H1 (cell line): ENCODE data around the gene HIVEP2. TPM values are rescaled to one million over a fixed set of nuclear protein-coding genes. Genes with fewer than 3 reads are reported as not detected.

Experiments
- CTCF ChIA-PET: fragments of 300-600 bp; sonication (Branson Sonifier 250); formaldehyde crosslinking; loops from one replicate; lab custom pipeline; 2021; ENCODE audit not compliant: partially characterized antibody; lab: Charles Lee
- POLR2A ChIA-PET: fragments of 300-600 bp; sonication (Branson Sonifier 250); formaldehyde crosslinking; loops from one replicate; lab custom pipeline; 2021; ENCODE audit warnings: inconsistent platforms; ENCODE audit not compliant: partially characterized antibody; lab: Charles Lee
- DNase-seq, 2 experiments: peaks; one replicate each; pipeline versions ENCODE4 v3.0.0 to v3.0.0-alpha.2; 2010 to 2022; ENCODE audit warnings: low spot score in 2 of 2, low read depth in 1 of 2, mixed read lengths in 1 of 2
- FAIRE-seq: peaks from 2 replicates; lab custom pipeline; 2011; peaks lifted over from hg19 to GRCh38; lab: Jason Lieb, UNC
- H2AFZ ChIP-seq: 2 replicates; pipeline ENCODE4 v1.8.1; 2012; ENCODE audit warnings: low read length, inconsistent platforms
- H2AK5ac ChIP-seq: 2 replicates; pipeline ENCODE4 v1.6.1; 2013; ENCODE audit warnings: low read depth, low read length
- H2BK120ac ChIP-seq: replicated peaks from 2 replicates; pipeline ENCODE3; 2013; ENCODE audit warnings: low read depth, low read length, inconsistent platforms
- H2BK12ac ChIP-seq: 2 replicates; pipeline ENCODE4 v1.6.1; 2013; ENCODE audit warnings: low read depth, low read length
- H2BK15ac ChIP-seq: 2 replicates; pipeline ENCODE4 v1.6.1; 2013; ENCODE audit warnings: low read length
- H2BK20ac ChIP-seq: 2 replicates; pipeline ENCODE4 v1.6.1; 2013; ENCODE audit warnings: low read length
- H2BK5ac ChIP-seq: 2 replicates; pipeline ENCODE4 v1.6.1; 2013; ENCODE audit warnings: low read depth, low read length
- H3K14ac ChIP-seq: 2 replicates; pipeline ENCODE4 v1.6.1; 2013; ENCODE audit warnings: inconsistent platforms; ENCODE audit not compliant: insufficient read length
- H3K18ac ChIP-seq: 2 replicates; pipeline ENCODE4 v1.6.1; 2013; ENCODE audit warnings: low read length; ENCODE audit errors: extremely low read depth
- H3K23ac ChIP-seq: 2 replicates; pipeline ENCODE4 v1.6.1; 2013; ENCODE audit warnings: inconsistent platforms; ENCODE audit not compliant: insufficient read length
- H3K23me2 ChIP-seq: 2 replicates; pipeline ENCODE4 v1.6.1; 2013; ENCODE audit warnings: low read depth, low read length
- H3K27ac ChIP-seq: 2 replicates; pipeline ENCODE4 v1.6.1; 2011; ENCODE audit warnings: low read depth, low read length, inconsistent platforms
- H3K27me3 ChIP-seq, 4 experiments: replicated peaks in 1 of 4; 1 replicate in 1 of 4; 2 replicates in 3 of 4; pipeline versions ENCODE4 v1.6.1 to v1.8.1; 2011 to 2013; ENCODE audit warnings: low read length in 3 of 4, mild to moderate bottlenecking in 3 of 4, inconsistent platforms in 2 of 4, mixed read lengths in 2 of 4, moderate library complexity in 1 of 4; ENCODE audit not compliant: control insufficient read depth in 3 of 4, insufficient read depth in 3 of 4; ENCODE audit errors: extremely low read depth in 1 of 4
- H3K36me3 ChIP-seq, 4 experiments: 2 replicates each; pipeline versions ENCODE4 v1.6.1 to v1.8.1; 2011 to 2013; ENCODE audit warnings: mild to moderate bottlenecking in 4 of 4, low read length in 3 of 4, moderate library complexity in 2 of 4, control low read depth in 1 of 4, inconsistent platforms in 1 of 4; ENCODE audit not compliant: insufficient read depth in 4 of 4, control insufficient read depth in 2 of 4
- H3K4ac ChIP-seq: replicated peaks from 2 replicates; pipeline ENCODE3; 2013; ENCODE audit warnings: low read length, low read depth, mixed read lengths, inconsistent platforms; ENCODE audit not compliant: insufficient read length
- H3K4me1 ChIP-seq, 4 experiments: replicated peaks in 1 of 4; 1 replicate in 1 of 4; 2 replicates in 3 of 4; pipeline versions ENCODE4 v1.6.1 to v1.8.1; 2011 to 2013; ENCODE audit warnings: low read length in 3 of 4, inconsistent platforms in 2 of 4, mixed read lengths in 1 of 4; ENCODE audit not compliant: insufficient read depth in 4 of 4, control insufficient read depth in 3 of 4
- H3K4me2 ChIP-seq, 2 experiments: 2 replicates each; pipeline versions ENCODE4 v1.6.1 to v1.8.1; 2011 to 2013; ENCODE audit warnings: low read depth in 2 of 2, low read length in 2 of 2, control low read depth in 1 of 2, inconsistent platforms in 1 of 2, mild to moderate bottlenecking in 1 of 2; ENCODE audit not compliant: insufficient read depth in 1 of 2
- H3K4me3 ChIP-seq, 4 experiments: fragments of 200-600, 300-600 bp in 1 of 4; sonication (generic), shearing (Covaris generic), sonication (Bioruptor Twin) in 1 of 4; 2 replicates each; pipeline versions ENCODE4 v1.5.1 to v1.8.1; 2011 to 2016; ENCODE audit warnings: low read length in 4 of 4, low read depth in 3 of 4, control low read depth in 2 of 4, inconsistent platforms in 2 of 4, mild to moderate bottlenecking in 2 of 4, mixed read lengths in 1 of 4, moderate library complexity in 1 of 4; ENCODE audit not compliant: insufficient read depth in 2 of 4; ENCODE audit errors: extremely low read depth in 1 of 4
- H3K56ac ChIP-seq: replicated peaks from 2 replicates; pipeline ENCODE3; 2013; ENCODE audit warnings: low read depth, mild to moderate bottlenecking, mixed read lengths, low read length, inconsistent platforms; ENCODE audit not compliant: insufficient read length
- H3K79me1 ChIP-seq: 2 replicates; pipeline ENCODE4 v1.6.1; 2013; ENCODE audit warnings: low read depth, low read length, control low read depth
- H3K79me2 ChIP-seq, 2 experiments: 2 replicates each; pipeline versions ENCODE4 v1.6.1 to v1.8.1; 2012 to 2013; ENCODE audit warnings: low read length in 2 of 2, mild to moderate bottlenecking in 2 of 2, inconsistent platforms in 1 of 2; ENCODE audit not compliant: insufficient read depth in 2 of 2, control insufficient read depth in 1 of 2
- H3K9ac ChIP-seq, 4 experiments: replicated peaks in 1 of 4; 1 replicate in 1 of 4; 2 replicates in 3 of 4; pipeline versions ENCODE4 v1.6.1 to v1.8.1; 2011 to 2013; ENCODE audit warnings: low read depth in 3 of 4, low read length in 3 of 4, control low read depth in 2 of 4, mild to moderate bottlenecking in 2 of 4, moderate library complexity in 2 of 4, inconsistent platforms in 1 of 4; ENCODE audit errors: extremely low read depth in 1 of 4
- H3K9me3 ChIP-seq, 2 experiments: 2 replicates each; pipeline versions ENCODE4 v1.6.1 to v1.8.1; 2012 to 2013; ENCODE audit warnings: mild to moderate bottlenecking in 2 of 2, moderate library complexity in 2 of 2, control low read depth in 1 of 2, inconsistent platforms in 1 of 2, low read depth in 1 of 2, low read length in 1 of 2, mixed read lengths in 1 of 2; ENCODE audit not compliant: insufficient read depth in 2 of 2
- H4K20me1 ChIP-seq, 2 experiments: replicated peaks in 1 of 2; 2 replicates each; pipeline versions ENCODE3 to v1.8.1; 2011 to 2013; ENCODE audit warnings: inconsistent platforms in 2 of 2, low read length in 2 of 2, mild to moderate bottlenecking in 1 of 2; ENCODE audit not compliant: insufficient read depth in 2 of 2, control insufficient read depth in 1 of 2
- H4K5ac ChIP-seq: 2 replicates; pipeline ENCODE4 v1.6.1; 2013; ENCODE audit warnings: low read length, low read depth, mixed read lengths, inconsistent platforms; ENCODE audit not compliant: insufficient read length
- H4K8ac ChIP-seq: 2 replicates; pipeline ENCODE4 v1.8.0; 2013; ENCODE audit warnings: mild to moderate bottlenecking, moderate library complexity, low read length, inconsistent platforms; ENCODE audit not compliant: insufficient read depth; ENCODE audit errors: extremely low read depth
- H4K91ac ChIP-seq: replicated peaks from 2 replicates; pipeline ENCODE3; 2013; ENCODE audit warnings: low read length, mixed read lengths, inconsistent platforms; ENCODE audit not compliant: insufficient read length
- ASH2L ChIP-seq: fragments of 200-600, 300-600 bp; sonication (generic); IDR thresholded peaks from one replicate; pipeline ENCODE4 v1.7.1; 2017; ENCODE audit warnings: low read length
- BCL11A ChIP-seq, 2 experiments: IDR thresholded peaks; one replicate each; pipeline ENCODE4 v1.6.1; 2011; ENCODE audit warnings: low read depth in 2 of 2, low read length in 2 of 2, mild to moderate bottlenecking in 2 of 2
- CHD2 ChIP-seq: IDR thresholded peaks from 2 replicates; pipeline ENCODE4 v1.6.1; 2012; ENCODE audit warnings: low read length, improper control_type of control experiment
- CTCF ChIP-seq, 3 experiments: IDR thresholded peaks; 1 replicate in 2 of 3; 2 replicates in 1 of 3; pipeline versions ENCODE4 v1.5.1 to v1.6.1; 2011; ENCODE audit warnings: low read length in 3 of 3, mild to moderate bottlenecking in 3 of 3, inconsistent platforms in 2 of 3, low read depth in 1 of 3, moderate library complexity in 1 of 3; ENCODE audit not compliant: insufficient read depth in 1 of 3; ENCODE audit errors: control extremely low read depth in 1 of 3
- FOSL1 ChIP-seq: IDR thresholded peaks from 2 replicates; pipeline ENCODE4 v1.6.1; 2011; ENCODE audit warnings: mild to moderate bottlenecking, low read depth, low read length, moderate library complexity; ENCODE audit not compliant: insufficient read depth
- RBBP5 ChIP-seq: IDR thresholded peaks from 2 replicates; pipeline ENCODE4 v1.7.1; 2012; ENCODE audit warnings: low read depth, mild to moderate bottlenecking, inconsistent platforms, low read length, moderate library complexity, borderline replicate concordance
- SP1 ChIP-seq: IDR thresholded peaks from 2 replicates; pipeline ENCODE4 v1.6.1; 2011; ENCODE audit warnings: low read depth, low read length
- TAF7 ChIP-seq: optimal IDR thresholded peaks from 2 replicates; pipeline ENCODE3; 2011; ENCODE audit warnings: low read depth, mild to moderate bottlenecking, inconsistent platforms, low read length, moderate library complexity, borderline replicate concordance
- WGBS, 2 experiments: shearing (Covaris generic) in 1 of 2; methylation state at CpG; one replicate each; pipeline versions ENCODE4 v1.1.6 to v1.1.7; 2013 to 2015; ENCODE audit warnings: low lambda C conversion rate in 2 of 2, mixed read lengths in 2 of 2, inconsistent platforms in 1 of 2, low coverage in 1 of 2, missing lambda C conversion rate in 1 of 2; ENCODE audit not compliant: insufficient replicate concordance in 2 of 2, insufficient coverage in 1 of 2, insufficient read length in 1 of 2; ENCODE audit errors: extremely low coverage in 1 of 2, missing lambda C conversion rate in 1 of 2; 5-methylcytosine and 5-hydroxymethylcytosine counted together
- polyA plus RNA-seq, 7 experiments: library from polyadenylated mRNA; depleted of rRNA in 3 of 7; stranded (reverse) in 5 of 7; unstranded in 2 of 7; fragments of >200 nt in 5 of 7; fragments of 200-250 nt in 2 of 7; gene quantifications; 1 replicate in 5 of 7; 2 replicates in 1 of 7; 4 replicates in 1 of 7; pipeline versions ENCODE4 v1.2.1 to v1.2.3, GENCODE V29; 2011 to 2013; ENCODE audit warnings: missing spikeins in 2 of 7, mixed read lengths in 2 of 7
- total RNA-seq: library from RNA; stranded (reverse); fragmentation: NEBNext Ultra II Directional; extraction: Animal tissue kit (Norgen Biotek cat#: 25700); gene quantifications from 2 replicates; pipeline ENCODE4 v1.2.1, GENCODE V29; 2021

The HIVEP2 gene
- total and polyA plus RNA-seq, 2 of the 8 experiments (the other 6 are each of a cell fraction or from before 2014, with no cell fraction given) = 2.2 to 6.1 TPM

DNA sequence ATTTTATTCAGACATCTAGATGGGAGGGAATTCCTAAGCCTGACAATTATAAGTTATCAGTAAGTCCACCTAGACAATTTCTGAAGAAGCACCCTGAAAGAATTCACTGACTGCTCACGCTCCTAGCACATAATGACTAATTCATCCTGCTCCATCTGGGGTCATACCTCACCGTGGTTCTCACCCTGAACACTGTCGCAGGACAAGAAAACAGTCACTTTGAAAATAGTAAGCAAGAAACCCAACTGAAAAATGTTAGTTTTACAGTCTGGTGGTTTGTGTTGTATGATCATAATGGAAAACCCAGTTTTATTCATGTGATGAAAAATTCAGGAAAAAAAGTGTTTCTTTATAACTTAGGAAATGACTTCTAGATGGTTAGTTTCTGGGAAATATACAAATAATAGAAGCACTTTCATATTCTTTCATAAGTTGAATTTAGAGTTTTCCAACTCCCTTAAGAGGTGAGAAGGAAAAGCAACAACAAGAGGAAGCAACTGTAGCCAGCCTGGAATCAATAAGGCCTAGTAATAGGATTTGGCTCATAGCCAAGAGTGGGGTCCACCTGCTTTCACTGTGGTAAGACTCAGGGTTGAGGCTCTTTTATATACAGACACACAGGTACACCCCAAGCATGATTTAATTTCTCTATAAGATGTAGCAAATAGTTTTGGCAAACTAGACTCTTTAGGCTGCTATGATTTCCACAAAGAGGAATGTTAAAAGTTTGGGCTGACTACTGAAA, 94.1 kb downstream of the HIVEP2 start:
- Histone ChIP-seq H3K36me3 (no peaks in the 10 kb centered on the region), H2AFZ (no peak overlapping the region), H2BK5ac (no peak overlapping the region), H4K20me1 (peaks cover 0 to 2% of the 10 kb centered on the region in 2 experiments), H4K5ac (no peak overlapping the region), H3K27me3 (peaks cover 0 to 1% (median 0%) of the 10 kb centered on the region in 4 experiments; a peak in 1 of 7 replicates), H3K79me1 (no peaks in the 10 kb centered on the region; the same call in 1 of the 2 replicates), H2BK20ac (no peak overlapping the region), H3K4me3 (no peak overlapping the region), H3K9ac (no peak overlapping the region), H3K4me1 (peaks cover 3 to 22% (median 10%) of the 10 kb centered on the region in 4 experiments; a peak in 6 of 7 replicates), H3K18ac (no peak overlapping the region), H4K91ac (no peak overlapping the region), H3K56ac (no peak overlapping the region), H3K79me2 (peaks cover 0 to 3% of the 10 kb centered on the region in 2 experiments; a peak in 1 of 4 replicates), H3K9me3 (no peaks in the 10 kb centered on the region), H3K14ac (no peak overlapping the region), H3K4me2 (no peak overlapping the region), H2BK12ac (no peak overlapping the region), H3K23ac (no peak overlapping the region), H3K27ac (no peak overlapping the region), H4K8ac (no peak overlapping the region), H3K23me2 (no peaks in the 10 kb centered on the region), H2AK5ac (no peak overlapping the region), H3K4ac (no peak overlapping the region), H2BK120ac (no peak overlapping the region)
- WGBS, 2 experiments = 96% methylated on average over 3 of the region's 3 CpGs; no CpG with 5 or more reads in 1 of the 2 experiments
- ChIA-PET POLR2A (no interaction called here), CTCF (no interaction called here)
- no peak for FAIRE-seq
- no peak for DNase-seq
- TF ChIP-seq CTCF (IDR thresholded peaks at IDR 0.05; ENCODE audit: control extremely low read depth in 1 of 3, insufficient read depth in 1 of 3, low read depth in 1 of 3, low read length in 3 of 3) = no peak
- TF ChIP-seq SP1 = no peak
- TF ChIP-seq ASH2L = no peak
- TF ChIP-seq FOSL1 = no peak
- TF ChIP-seq BCL11A (IDR thresholded peaks at IDR 0.05; ENCODE audit: low read depth in 2 of 2, low read length in 2 of 2) = no peak
- no peak for TF ChIP-seq RBBP5
- TF ChIP-seq TAF7 = no peak
- TF ChIP-seq CHD2 = no peak
- TF ChIP-seq, all 59 proteins: peak for 0
- no peak overlapping the region for H2BK15ac ChIP-seq
